ELR (cell line): ENCODE results near the gene SMARCD3.

ENCODE experiments used
- DNase-seq: peaks from one replicate; pipeline ENCODE4 v3.0.0-alpha.2; 2015; ENCODE audit warnings: low read depth

Gene SMARCD3

DNA sequence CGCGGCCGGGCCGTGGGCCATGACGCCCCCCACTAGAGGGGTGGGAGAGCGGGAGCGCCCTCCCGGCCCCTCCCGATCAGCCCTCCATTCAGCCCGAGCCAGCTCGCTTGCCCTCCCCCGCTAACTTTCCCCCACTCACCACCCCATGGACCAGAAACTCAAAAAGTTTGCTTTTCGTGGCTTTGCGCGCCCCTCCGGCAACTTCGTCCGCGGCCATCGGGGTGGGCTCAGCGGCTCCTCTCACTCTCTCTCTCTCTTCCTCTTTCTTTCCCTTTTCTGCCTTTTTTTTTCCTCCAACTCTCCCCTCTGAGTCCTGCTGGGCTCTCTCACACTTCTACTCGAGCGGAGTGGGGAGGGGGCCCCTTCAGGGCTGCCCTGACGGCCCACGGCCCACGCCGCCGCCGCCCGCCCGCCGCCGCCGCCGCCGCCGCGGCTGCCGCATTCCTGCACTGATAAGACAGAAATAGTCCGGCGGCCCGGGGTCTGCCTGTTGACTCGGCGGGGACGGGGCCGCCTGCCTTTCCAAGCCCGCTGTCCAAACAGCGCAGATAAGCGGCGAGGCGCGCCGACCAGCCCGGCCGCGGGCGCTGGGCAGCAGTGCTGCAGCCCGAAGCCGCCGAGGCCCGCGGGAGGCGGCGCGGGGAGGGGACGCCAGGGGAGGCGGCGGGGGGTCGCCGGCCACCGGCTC, at the start of gene SMARCD3:
Gene SMARCD3 (minus strand): TSS at position 349 of the 688 bp plus-strand sequence. CDS start 132 bp downstream, at position 217.
- peak; percentile 60 for DNase-seq

- no peak for DNase-seq
Measured at GRCh38 chr7:151296202-151296992, 47.9 kb upstream of the SMARCD3 start.

- no peak for DNase-seq
Measured at GRCh38 chr7:151292850-151293249, 44.4 kb upstream of the SMARCD3 start.

DNA sequence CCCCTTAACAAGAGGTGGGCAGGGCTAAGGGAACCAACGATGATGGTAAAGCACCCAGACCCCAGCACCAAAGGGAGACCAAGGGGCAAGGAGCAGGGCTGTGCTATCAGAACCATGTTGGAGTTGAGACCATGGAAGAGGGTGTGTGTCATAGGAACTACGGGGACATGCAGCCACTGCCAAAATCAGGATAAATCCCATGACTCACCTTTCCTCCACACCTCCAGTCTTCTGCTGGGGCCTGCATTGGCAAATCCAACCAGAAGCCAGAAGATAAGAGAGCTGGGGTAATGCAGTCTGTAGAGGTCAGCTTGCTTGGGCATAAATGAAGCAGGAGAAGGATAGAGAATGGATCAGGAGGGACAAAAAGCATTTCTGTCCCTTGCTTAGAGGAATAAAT, 42.7 kb upstream of the SMARCD3 start:
- no peak for DNase-seq

DNA sequence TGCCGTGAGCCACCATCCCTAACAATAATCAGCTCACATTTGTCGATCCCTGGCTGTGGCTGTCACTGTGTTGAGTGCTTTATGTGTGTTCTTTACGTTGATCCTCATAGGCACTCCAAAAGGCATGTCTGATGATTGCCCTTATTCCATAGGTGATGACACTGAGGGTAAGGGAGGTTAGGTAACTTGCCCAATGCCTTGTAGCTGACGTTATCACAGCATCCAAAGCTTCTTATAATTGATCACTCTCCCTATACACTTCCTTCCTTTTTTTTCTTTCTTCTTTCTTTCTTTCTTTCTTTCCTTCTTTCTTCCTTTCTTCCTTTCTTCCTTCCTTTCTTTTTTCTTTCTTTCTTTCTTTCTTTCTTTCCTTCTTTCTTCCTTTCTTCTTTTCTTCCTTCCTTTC, 41.9 kb upstream of the SMARCD3 start:
- DNase-seq, result no peak

DNA sequence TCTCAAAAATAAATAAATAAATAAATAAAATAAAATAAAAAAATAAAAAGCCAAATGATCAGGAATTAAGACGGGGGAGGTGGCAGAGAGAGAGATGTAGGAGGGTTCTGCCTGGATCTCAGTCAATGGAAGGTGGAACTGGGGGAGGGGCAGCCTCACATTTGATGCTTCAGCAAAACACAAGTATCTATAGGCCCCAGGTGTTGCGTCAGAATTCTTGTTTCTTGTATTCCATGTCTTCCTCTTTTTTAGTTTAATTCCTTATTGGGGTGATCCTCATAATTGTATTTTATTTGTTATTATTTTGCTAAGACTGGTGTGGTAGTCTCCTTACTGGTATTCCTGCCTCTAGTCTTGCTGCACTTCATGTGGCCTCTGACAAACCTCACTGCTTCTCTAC, 41.4 kb upstream of the SMARCD3 start:
- DNase-seq, result no peak

DNA sequence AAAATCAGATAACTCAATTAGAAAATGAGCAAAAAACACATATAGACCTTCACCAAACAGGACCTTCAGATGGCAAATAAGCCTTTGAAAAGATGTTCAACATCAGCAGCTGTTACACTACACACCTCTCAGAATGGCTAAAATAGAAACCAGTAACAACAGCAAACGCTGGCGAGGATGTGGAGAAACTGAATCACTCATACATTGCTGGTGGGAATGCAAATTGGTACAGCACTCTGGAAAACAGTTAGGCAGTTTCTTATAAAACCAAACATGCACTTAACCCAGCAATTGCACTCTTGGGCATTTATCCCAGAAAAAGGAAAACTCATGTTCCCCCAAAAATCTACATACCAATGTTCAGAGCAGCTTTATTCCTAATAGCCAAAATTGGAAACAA, 37.7 kb upstream of the SMARCD3 start:
- no peak for DNase-seq

DNA sequence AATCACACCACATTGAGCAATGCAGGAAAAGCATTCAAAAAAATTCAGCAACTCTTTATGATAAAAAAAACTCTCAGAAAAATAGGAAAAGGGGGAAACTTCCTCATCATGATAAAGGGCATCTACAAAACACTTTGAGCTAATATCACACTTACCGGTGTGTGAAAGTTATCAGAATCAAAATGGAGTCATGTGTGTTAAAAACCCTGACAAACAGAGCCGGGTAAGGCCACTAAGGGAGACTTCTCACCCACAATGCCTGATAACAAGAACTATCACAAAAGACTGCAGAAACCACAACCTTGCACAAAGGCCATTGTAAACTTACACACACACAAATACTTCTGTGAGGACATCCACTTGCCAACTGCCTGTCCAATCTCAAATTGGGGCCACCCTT, 34.8 kb upstream of the SMARCD3 start:
- DNase-seq, result no peak

DNA sequence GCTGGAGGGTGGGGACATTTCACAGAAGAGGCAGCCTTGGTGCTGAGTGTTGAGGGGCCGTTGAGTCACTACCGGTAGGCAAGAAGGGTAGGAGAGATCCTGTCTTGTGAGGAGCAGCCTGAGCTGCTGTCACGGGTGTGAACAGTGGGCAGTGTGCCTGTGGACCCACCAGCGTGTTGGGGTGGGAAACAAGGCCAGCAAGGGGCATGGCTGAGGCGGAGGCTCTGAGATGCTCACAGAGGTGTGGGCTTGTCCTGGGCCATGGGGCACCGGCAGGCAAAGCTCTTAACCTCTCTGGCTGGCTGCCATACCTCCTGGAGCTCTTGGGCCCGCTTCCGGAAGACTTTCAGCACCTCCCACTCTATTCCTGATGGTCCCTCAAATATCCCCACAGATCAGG, 33.6 kb upstream of the SMARCD3 start:
- no peak for DNase-seq

- no peak for DNase-seq
Measured at GRCh38 chr7:151281686-151282085, 33.2 kb upstream of the SMARCD3 start.

DNA sequence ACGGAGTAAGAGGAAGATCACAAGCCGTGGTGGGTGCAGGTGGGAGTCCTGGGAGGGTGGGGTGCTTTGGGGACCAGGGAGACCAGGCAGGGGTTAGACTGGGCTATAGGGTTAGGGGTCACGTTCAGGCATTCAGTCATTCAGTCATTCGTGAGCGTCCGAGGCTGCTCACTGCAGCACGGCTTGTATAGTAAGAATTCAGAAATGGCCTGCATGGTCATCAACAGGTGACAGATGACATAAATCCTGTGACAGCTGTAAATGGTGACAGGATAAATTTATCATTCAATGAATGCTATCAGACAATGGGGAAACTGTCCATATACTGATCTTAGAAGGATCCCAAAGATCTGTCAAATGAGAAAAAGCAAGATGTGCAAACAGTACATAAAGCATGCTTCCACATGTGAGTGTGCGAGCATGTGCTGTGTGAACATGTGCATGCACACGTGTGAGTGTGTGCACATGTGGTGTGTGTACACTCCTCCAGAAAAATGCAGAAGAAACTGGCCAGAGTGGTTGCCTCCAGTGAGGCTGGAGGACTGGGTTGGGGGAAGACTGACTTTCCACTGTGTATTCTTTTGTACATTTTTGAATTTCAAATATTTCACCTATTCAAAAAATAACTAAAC, 32.0 kb upstream of the SMARCD3 start:
- DNase-seq, result no peak

- no peak for DNase-seq
Measured at GRCh38 chr7:151279868-151280267, 31.4 kb upstream of the SMARCD3 start.

- no peak for DNase-seq
Measured at GRCh38 chr7:151278949-151279348, 30.5 kb upstream of the SMARCD3 start.

DNA sequence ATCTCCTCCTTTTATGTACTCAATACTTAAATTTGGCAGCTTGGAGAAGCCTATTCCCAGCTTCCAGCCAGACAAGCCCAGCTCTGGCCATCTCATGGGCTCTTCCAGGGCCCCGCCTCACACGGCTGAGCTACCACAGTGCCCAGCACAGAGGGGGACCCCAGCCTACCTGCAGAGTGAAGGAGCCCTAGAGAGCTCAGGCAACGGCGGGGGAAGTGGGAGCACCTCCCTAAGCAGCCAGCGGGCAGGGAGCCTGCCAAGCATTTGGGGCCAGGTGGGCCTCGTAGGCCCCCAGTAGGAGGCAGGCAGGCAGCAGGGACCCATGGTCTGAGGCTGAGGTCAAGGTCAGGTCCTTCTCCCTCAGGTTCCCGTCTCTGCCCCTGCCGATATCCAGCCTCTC, 29.1 kb upstream of the SMARCD3 start:
- no peak for DNase-seq

GRCh38 chr7:151276666-151277590, 28.4 kb upstream of the SMARCD3 start:
- peak; percentile 69 for DNase-seq

- no peak for DNase-seq
Measured at GRCh38 chr7:151275813-151276577, 27.5 kb upstream of the SMARCD3 start.

DNA sequence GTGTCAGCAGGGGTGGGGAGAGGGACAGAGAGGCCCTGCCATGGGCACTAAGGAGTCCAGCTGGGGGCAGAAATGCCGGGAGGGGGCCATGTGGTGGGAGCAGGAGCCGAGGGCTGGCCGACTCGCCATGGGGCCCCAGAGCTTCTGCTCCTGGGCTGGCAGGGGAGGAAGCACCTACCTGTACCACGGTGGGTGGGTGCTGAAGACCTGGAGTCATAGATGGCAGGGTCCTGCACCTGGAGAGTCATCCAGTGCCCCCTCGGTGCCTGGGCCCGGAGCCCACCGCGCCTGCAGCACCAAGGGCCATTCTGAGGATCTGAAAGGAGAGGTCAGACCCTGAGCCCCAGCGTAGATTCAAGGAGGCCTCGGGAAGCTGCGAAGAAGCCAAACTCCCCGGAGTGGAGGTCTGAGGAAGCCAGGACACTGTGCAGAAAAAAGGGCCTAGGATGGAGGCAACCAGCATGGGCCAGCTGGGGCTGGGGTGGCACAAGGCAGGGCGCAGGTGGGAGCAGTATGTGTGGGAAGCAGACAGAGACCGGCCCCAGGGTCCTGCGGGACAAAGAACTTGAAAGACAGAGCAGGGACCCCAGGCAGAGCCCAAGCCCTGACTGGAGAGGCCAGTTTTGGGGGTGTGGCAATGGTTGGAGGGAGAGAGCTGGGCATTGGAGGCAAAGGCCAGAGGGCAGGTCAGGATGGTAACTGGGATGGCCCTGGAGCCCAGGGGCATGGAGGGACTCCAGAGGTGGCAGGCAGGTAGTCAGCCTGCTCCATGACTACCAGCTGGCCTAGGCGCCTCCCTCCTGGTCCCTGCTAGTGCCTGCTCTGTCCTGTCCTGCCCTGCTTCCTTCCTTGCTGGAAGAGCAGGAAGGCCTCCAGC, 26.7 kb upstream of the SMARCD3 start:
- DNase-seq, result no peak

DNA sequence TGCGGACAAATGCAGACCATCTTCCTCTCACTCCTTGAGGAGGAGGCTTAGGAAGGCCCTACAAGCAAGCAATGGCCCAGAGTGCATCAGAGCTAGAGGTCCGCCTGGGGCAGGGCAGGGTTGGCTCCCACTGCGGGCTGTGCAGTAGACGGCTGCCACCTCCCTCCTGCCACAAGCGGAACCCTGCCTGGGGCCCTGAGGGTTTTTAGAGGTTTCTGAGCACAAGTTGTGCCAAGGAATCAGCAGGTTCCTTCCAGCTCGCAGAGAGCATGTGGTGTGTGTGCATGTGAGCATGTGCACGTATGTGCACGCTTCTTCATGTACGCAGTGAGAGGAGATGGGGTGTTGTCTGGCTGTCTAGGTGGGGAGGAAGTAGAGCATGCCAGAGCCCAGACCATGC, 25.9 kb upstream of the SMARCD3 start:
- DNase-seq, result no peak

DNA sequence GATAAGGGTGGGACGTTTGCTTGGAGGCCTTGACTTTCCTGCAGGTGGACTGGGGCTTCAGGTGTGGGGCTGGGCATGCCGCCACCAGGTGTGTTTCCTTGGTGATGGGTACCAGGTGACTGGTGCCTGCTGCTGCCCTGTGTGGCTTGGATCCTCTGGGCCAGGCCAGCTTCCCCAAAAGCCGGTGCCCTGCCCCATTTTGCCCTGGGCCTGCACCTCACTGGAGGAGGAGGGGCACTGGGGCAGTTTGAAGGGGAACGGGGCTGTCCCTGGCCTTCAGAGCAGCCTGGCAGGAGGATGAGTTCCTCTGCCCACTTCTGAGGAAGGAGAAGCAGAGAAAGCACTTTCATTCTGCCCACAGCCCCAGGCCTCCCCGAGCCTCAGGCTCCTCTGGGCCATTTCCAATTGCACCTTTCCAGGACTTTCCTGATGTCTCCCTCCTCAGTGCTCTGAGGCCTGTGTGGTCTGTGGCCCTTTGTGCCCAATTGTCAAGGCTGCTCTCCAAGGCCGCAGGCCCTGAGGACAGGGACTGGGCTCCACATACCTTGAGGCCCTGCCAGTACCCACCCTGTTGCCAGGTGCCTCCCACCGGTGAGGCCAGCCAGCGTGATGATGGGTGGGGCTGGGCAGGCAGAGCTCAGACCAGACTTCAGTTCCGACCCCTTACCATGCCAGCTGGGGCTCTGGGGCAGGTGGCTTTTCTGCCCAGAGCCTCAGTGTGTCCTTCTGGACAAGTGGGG, 25.3 kb upstream of the SMARCD3 start:
- DNase-seq, result no peak

GRCh38 chr7:151272877-151273276, 24.4 kb upstream of the SMARCD3 start:
- DNase-seq, result no peak
